GM21515 (cell line): ENCODE data around the gene MZT1.

Experiments used
- ATAC-seq: cut with Tn5 transposase; IDR thresholded peaks from one replicate; pipeline ENCODE4 v1.9.1; 2021; ENCODE audit not compliant: unreplicated experiment

MZT1 gene

GRCh38 chr13:72686766-72687165, 40.7 kb downstream of the MZT1 start:
- ATAC-seq: no peak

- no peak for ATAC-seq
These were observed 47.1 kb downstream of the MZT1 start for GRCh38 chr13:72680353-72680752.

- ATAC-seq: no peak
These were observed 49.1 kb downstream of the MZT1 start for GRCh38 chr13:72678312-72678711.

GRCh38 chr13:72677431-72677830, 50.0 kb downstream of the MZT1 start:
- ATAC-seq: no peak

GRCh38 chr13:72666391-72666790, 61.0 kb downstream of the MZT1 start:
- no peak for ATAC-seq

GRCh38 chr13:72662548-72662947, 64.9 kb downstream of the MZT1 start:
- no peak for ATAC-seq
